H9 (cell line): ENCODE data around the gene ADH7. TPM values are rescaled to one million over a fixed set of nuclear protein-coding genes. Genes with fewer than 3 reads are reported as not detected.

Experiments
- DNase-seq: peaks from one replicate; pipeline ENCODE4 v3.0.0-alpha.2; 2017
- H2AFZ ChIP-seq: one replicate; pipeline ENCODE4 v1.6.1; 2013; ENCODE audit warnings: mild to moderate bottlenecking, low read length, control low read depth, moderate library complexity
- H2AK5ac ChIP-seq: 2 replicates; pipeline ENCODE4 v1.6.1; 2013; ENCODE audit warnings: low read length, control low read depth, mixed read lengths; ENCODE audit not compliant: insufficient read length
- H2BK120ac ChIP-seq: one replicate; pipeline ENCODE4 v1.6.1; 2013; ENCODE audit warnings: low read depth, mild to moderate bottlenecking, low read length, control low read depth, inconsistent platforms; ENCODE audit not compliant: poor library complexity, severe bottlenecking
- H2BK12ac ChIP-seq: 2 replicates; pipeline ENCODE4 v1.6.1; 2013; ENCODE audit warnings: low read length, control low read depth, mixed read lengths, low read depth; ENCODE audit not compliant: insufficient read length
- H2BK15ac ChIP-seq: 2 replicates; pipeline ENCODE4 v1.6.1; 2013; ENCODE audit warnings: low read depth, low read length, control low read depth
- H2BK20ac ChIP-seq: one replicate; pipeline ENCODE4 v1.6.1; 2013; ENCODE audit warnings: low read depth, mild to moderate bottlenecking, low read length, control low read depth, inconsistent platforms; ENCODE audit not compliant: poor library complexity, severe bottlenecking
- H2BK5ac ChIP-seq: 2 replicates; pipeline ENCODE4 v1.6.1; 2013; ENCODE audit warnings: low read length, control low read depth, mixed read lengths; ENCODE audit not compliant: insufficient read length
- H3K14ac ChIP-seq: 2 replicates; pipeline ENCODE4 v1.6.1; 2013; ENCODE audit warnings: low read length, control low read depth; ENCODE audit not compliant: insufficient read depth
- H3K18ac ChIP-seq: 2 replicates; pipeline ENCODE4 v1.6.1; 2013; ENCODE audit warnings: low read depth, mild to moderate bottlenecking, mixed read lengths, low read length, control low read depth; ENCODE audit not compliant: insufficient read length
- H3K23ac ChIP-seq: 2 replicates; pipeline ENCODE4 v1.6.1; 2013; ENCODE audit warnings: low read length, control low read depth, mixed read lengths, low read depth; ENCODE audit not compliant: insufficient read length
- H3K23me2 ChIP-seq: 2 replicates; pipeline ENCODE4 v1.6.1; 2013; ENCODE audit warnings: low read depth, mild to moderate bottlenecking, mixed read lengths, low read length, control low read depth; ENCODE audit not compliant: insufficient read length, poor library complexity, severe bottlenecking
- H3K27ac ChIP-seq: 2 replicates; pipeline ENCODE4 v1.5.1; 2013; ENCODE audit warnings: low read length, control low read depth, mixed read lengths, low read depth; ENCODE audit not compliant: insufficient read length
- H3K27me3 ChIP-seq: 2 replicates; pipeline ENCODE4 v1.6.1; 2013; ENCODE audit warnings: low read length, control low read depth, inconsistent platforms; ENCODE audit not compliant: insufficient read depth
- H3K4ac ChIP-seq: 2 replicates; pipeline ENCODE4 v1.6.1; 2013; ENCODE audit warnings: low read depth, mild to moderate bottlenecking, control low read depth, inconsistent platforms, low read length, moderate library complexity
- H3K4me1 ChIP-seq: 2 replicates; pipeline ENCODE4 v1.6.1; 2013; ENCODE audit warnings: low read length, control low read depth, inconsistent platforms; ENCODE audit not compliant: insufficient read depth
- H3K4me2 ChIP-seq: 2 replicates; pipeline ENCODE4 v1.6.1; 2013; ENCODE audit warnings: low read length, control low read depth, mixed read lengths; ENCODE audit not compliant: insufficient read length, insufficient read depth
- H3K56ac ChIP-seq: 2 replicates; pipeline ENCODE4 v1.6.1; 2013; ENCODE audit warnings: low read depth, mild to moderate bottlenecking, mixed read lengths, low read length, control low read depth; ENCODE audit not compliant: insufficient read length
- H3K79me1 ChIP-seq: 2 replicates; pipeline ENCODE4 v1.6.1; 2013; ENCODE audit warnings: low read depth, mild to moderate bottlenecking, moderate library complexity, low read length, control low read depth, inconsistent platforms; ENCODE audit not compliant: insufficient read depth, poor library complexity, severe bottlenecking
- H3K79me2 ChIP-seq: 2 replicates; pipeline ENCODE4 v1.6.1; 2013; ENCODE audit warnings: low read length, control low read depth, inconsistent platforms; ENCODE audit not compliant: insufficient read depth
- H3K9ac ChIP-seq: 2 replicates; pipeline ENCODE4 v1.6.1; 2013; ENCODE audit warnings: low read length, control low read depth, mixed read lengths; ENCODE audit not compliant: insufficient read length; ENCODE audit errors: extremely low read depth
- H3K9me3 ChIP-seq: one replicate; pipeline ENCODE4 v1.6.1; 2013; ENCODE audit warnings: low read depth, low read length, inconsistent platforms; ENCODE audit not compliant: control insufficient read depth
- H3T11ph ChIP-seq: one replicate; pipeline ENCODE4 v1.6.1; 2013; ENCODE audit warnings: mild to moderate bottlenecking, low read length, control low read depth, inconsistent platforms
- H4K20me1 ChIP-seq: one replicate; pipeline ENCODE4 v1.6.1; 2013; ENCODE audit not compliant: control insufficient read depth, insufficient read length, insufficient read depth
- H4K5ac ChIP-seq: 2 replicates; pipeline ENCODE4 v1.6.1; 2013; ENCODE audit warnings: low read depth, mild to moderate bottlenecking, mixed read lengths, low read length, control low read depth; ENCODE audit not compliant: insufficient read length
- H4K8ac ChIP-seq: replicated peaks from 2 replicates; pipeline ENCODE4 v1.6.1; 2013; ENCODE audit warnings: low read length, control low read depth, mixed read lengths, low read depth; ENCODE audit not compliant: insufficient read length
- H4K91ac ChIP-seq: 2 replicates; pipeline ENCODE4 v1.6.1; 2013; ENCODE audit warnings: low read depth, mild to moderate bottlenecking, moderate library complexity, mixed read lengths, low read length, control low read depth; ENCODE audit not compliant: insufficient read length
- H3K27ac Mint-ChIP-seq, 3 experiments: 2 replicates in 2 of 3; 3 replicates in 1 of 3; pipeline ENCODE4 v1.8.0; 2020 to 2021; ENCODE audit warnings: mixed read lengths in 3 of 3, mild to moderate bottlenecking in 1 of 3, moderate library complexity in 1 of 3
- H3K27me3 Mint-ChIP-seq: 2 replicates; pipeline ENCODE4 v1.8.0; 2021; ENCODE audit warnings: low read depth, mild to moderate bottlenecking, moderate library complexity, mixed read lengths
- H3K36me3 Mint-ChIP-seq, 3 experiments: 2 replicates in 2 of 3; 3 replicates in 1 of 3; pipeline ENCODE4 v1.8.0; 2020 to 2021; ENCODE audit warnings: low read depth in 3 of 3, mixed read lengths in 3 of 3; ENCODE audit not compliant: insufficient read depth in 1 of 3
- H3K4me1 Mint-ChIP-seq, 2 experiments: 2 replicates each; pipeline ENCODE4 v1.8.0; 2020; ENCODE audit warnings: mixed read lengths in 2 of 2
- H3K4me3 Mint-ChIP-seq, 2 experiments: 2 replicates in 1 of 2; 3 replicates in 1 of 2; pipeline ENCODE4 v1.8.0; 2020 to 2021; ENCODE audit warnings: mild to moderate bottlenecking in 2 of 2, mixed read lengths in 2 of 2, moderate library complexity in 1 of 2
- H3K9me3 Mint-ChIP-seq, 2 experiments: 2 replicates in 1 of 2; 3 replicates in 1 of 2; pipeline ENCODE4 v1.8.0; 2020; ENCODE audit warnings: mild to moderate bottlenecking in 2 of 2, mixed read lengths in 2 of 2, moderate library complexity in 1 of 2
- CTCF ChIP-seq: fragments of 200-600 bp; sonication (generic); conservative IDR thresholded peaks from 3 replicates; pipeline ENCODE4 v1.8.0; 2021; ENCODE audit warnings: antibody characterized with exemption, mild to moderate bottlenecking
- WGBS: extraction: QIAGEN DNeasy Blood & Tissue Kit; methylation state at CpG from one replicate; pipeline ENCODE4 v1.1.7; 2013; ENCODE audit warnings: missing lambda C conversion rate, low lambda C conversion rate, mixed read lengths; ENCODE audit not compliant: insufficient read length; ENCODE audit errors: extremely low coverage; 5-methylcytosine and 5-hydroxymethylcytosine counted together
- total RNA-seq: library from RNA; stranded (reverse); gene quantifications from 2 replicates; pipeline ENCODE4 v1.2.1, GENCODE V29; 2021

The ADH7 gene
- total RNA-seq, 1 experiment from 2014 or later: not detected

DNA sequence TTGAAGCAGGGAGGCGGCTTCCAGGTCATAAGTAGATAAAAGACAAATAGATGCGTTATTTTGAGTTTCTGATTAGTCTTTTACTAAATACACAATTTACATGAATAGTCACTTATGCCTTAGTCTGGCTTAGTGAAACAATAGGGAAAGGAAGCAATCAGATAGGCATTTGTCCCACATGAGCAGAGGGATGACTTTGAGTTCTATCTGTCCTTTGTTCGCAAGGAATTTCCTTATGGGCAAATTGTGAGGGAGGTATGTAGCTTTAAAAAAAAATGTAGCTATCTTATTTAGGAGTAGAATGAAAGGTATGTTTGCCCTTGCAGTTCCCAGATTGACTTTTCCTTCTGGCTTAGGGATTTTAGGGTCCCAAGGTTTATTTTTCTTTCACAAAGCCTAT, 56.3 kb downstream of the ADH7 start:
- Histone ChIP-seq H3K4me2 (no peak overlapping the region), H2AFZ (no peak overlapping the region), H2BK120ac (no peak overlapping the region), H3T11ph (no peak overlapping the region), H3K14ac (no peak overlapping the region), H4K8ac (no peak overlapping the region), H3K4ac (no peak overlapping the region), H3K56ac (no peak overlapping the region), H3K9ac (no peak overlapping the region), H3K23me2 (no peaks in the 10 kb centered on the region), H2AK5ac (no peak overlapping the region), H4K5ac (no peak overlapping the region), H2BK5ac (no peak overlapping the region), H2BK20ac (no peak overlapping the region), H3K4me1 (no peaks in the 10 kb centered on the region), H4K91ac (no peak overlapping the region), H4K20me1 (no peaks in the 10 kb centered on the region), H3K23ac (no peak overlapping the region), H3K27ac (no peak overlapping the region), H3K27me3 (no peaks in the 10 kb centered on the region), H3K79me2 (no peaks in the 10 kb centered on the region), H3K79me1 (no peaks in the 10 kb centered on the region), H3K18ac (no peak overlapping the region), H3K9me3 (no peaks in the 10 kb centered on the region), H2BK15ac (no peak overlapping the region), H2BK12ac (no peak overlapping the region)
- DNase-seq: no peak
- no peaks in the 10 kb centered on the region; a peak in 1 of 4 replicates for H3K4me1 Mint-ChIP-seq
- H3K9me3 Mint-ChIP-seq: peaks cover 20 to 22% of the 10 kb centered on the region in 2 experiments
- no peak overlapping the region for H3K27ac Mint-ChIP-seq
- no peak for TF ChIP-seq CTCF
- no peaks in the 10 kb centered on the region; the same call in 1 of the 2 replicates for H3K27me3 Mint-ChIP-seq
- peaks cover 2 to 19% (median 4%) of the 10 kb centered on the region in 3 experiments; a peak in 6 of 7 replicates for H3K36me3 Mint-ChIP-seq
- no CpG with 5 or more reads among the region's 3 CpGs for WGBS
- H3K4me3 Mint-ChIP-seq: no peak overlapping the region
